GM20431 (cell line): ENCODE data around the gene SPTBN5.

ENCODE experiments used
- in situ Hi-C: fragments of 300-500 bp; cut with MseI, MboI; formaldehyde crosslinking; loops from one replicate; pipeline ENCODE4 v1.15.0; 2020; ENCODE audit warnings: low sequenced_read_pairs; ENCODE audit not compliant: unreplicated experiment

SPTBN5 gene

DNA sequence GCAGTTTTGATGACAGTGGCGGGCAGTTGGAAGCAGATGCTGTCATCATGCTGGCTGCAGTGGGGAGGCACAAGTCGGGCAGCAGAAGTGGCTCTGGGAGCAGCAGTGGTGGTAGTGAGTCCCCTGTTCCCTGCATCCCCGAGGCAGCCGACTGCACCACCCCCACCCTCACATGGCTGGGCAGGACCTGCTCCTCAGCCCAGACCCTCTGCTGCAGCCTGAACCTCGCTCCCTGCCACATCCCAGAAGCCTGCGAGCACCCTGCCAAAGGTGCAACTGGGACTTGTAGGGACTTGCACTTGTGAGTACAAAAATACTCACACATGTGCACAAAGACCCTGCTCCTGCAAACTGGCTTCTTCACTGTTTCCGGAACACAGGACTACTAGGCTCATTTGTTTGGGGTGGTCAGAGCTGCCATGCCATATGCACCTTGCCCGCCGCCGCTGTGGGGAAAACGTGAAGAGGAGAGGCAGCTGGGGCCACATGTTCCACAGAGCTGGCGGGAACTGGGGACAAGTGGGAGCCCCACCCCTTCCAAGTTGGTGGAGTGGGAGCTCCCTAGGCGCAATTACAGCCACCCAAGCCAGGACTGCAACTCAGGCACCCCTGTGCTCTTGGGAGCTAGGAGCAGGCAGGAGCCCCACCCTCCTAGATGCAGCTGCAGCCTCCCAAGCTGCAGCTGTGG lies 63.8 kb downstream of the SPTBN5 start:
- in situ Hi-C loops: no loop called here

- in situ Hi-C loops: no loop called here
Observed at GRCh38 chr15:41828807-41829141, 65.1 kb downstream of the SPTBN5 start.

GRCh38 chr15:41827880-41828806 lies 65.7 kb downstream of the SPTBN5 start, which contains the start of gene JMJD7:
Gene JMJD7 (plus strand): TSS chr15:41828092. CDS start chr15:41828125, 33 bp downstream.
- in situ Hi-C loops: no loop called here

GRCh38 chr15:41827290-41827879 lies 66.5 kb downstream of the SPTBN5 start:
- in situ Hi-C loops: no loop called here

DNA sequence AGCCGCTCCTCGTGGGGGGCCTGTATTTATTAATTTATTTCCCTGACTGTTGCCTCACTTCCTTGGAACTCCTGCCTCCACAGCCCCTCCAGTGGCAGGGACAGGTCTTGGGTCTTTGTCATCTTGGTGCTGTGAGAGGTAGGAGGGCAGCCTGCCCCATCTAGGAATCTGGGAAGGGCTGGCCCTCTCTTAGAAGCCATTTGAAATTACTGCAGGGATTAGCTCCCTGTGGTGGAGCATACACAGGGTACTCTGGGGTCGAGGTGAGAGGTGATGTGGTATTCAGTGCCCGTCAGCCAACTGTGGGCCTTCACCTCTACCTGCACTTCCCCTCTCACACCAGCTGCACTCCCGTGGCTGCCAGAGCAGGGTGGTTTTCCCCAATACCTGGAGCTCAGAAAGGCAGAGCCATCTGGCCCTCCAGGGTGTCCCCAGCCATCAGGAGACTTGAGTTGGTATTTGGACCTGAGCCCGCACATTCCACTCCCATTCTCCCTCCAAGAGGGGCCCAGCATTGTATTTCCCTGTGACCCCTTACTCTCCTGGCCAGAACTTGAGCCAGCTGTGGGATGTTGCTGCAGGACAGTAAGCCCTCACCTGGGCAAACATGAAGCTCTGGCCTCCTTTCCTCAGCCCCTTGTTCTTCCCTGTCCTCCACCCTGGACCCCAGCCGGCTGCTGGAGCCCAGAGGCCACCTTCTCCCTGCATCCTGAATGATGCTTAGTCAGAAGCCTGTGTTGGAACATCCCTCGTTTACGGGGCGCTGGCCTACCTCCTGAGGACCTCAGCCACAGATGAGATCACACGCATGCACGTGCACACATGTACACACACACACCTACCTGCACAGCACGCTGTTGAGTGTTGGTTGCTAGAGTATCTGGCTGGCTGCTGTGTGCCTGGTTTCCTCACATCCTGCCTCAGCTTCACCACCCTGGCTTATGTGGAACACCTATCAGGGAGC lies 68.0 kb downstream of the SPTBN5 start:
- in situ Hi-C loops: no loop called here

DNA sequence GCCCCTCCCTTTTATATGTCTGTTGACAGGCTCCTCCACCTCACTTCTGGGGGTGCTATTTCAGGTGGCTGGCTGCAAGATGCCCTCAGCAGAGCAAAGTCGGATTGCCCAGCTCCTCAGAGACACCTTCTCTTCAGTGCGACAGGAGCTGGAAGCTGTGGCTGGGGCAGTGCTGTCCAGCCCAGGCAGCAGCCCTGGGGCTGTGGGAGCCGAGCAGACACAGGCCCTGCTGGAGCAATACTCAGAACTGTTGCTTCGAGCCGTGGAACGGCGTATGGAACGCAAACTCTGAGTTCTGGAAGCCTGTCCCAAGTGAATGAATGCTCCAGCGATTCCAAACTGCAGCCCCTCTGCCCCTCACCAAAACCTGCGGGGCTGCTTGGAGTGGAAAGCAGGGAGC lies 68.7 kb downstream of the SPTBN5 start:
- in situ Hi-C loops: no loop called here

- in situ Hi-C loops: no loop called here
Observed at GRCh38 chr15:41824062-41824745, 69.6 kb downstream of the SPTBN5 start.

GRCh38 chr15:41823502-41823901 lies 70.4 kb downstream of the SPTBN5 start:
- in situ Hi-C loops: no loop called here

DNA sequence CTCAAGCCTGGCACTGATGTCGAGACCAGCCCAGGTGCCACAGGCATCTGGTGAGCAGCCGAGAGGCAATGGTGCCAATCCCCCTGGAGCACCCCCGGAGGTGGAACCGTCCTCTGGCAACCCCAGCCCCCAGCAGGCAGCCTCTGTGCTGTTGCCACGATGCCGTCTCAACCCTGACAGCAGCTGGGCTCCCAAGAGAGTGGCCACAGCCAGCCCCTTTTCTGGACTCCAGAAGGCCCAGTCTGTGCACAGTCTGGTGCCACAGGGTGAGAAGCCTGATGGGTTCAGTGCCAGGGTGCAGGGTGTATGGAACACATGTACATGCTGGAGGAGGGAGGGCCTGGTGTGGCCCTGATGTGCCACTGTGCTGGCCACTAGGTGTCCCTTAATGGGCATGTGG lies 70.9 kb downstream of the SPTBN5 start:
- in situ Hi-C loops: no loop called here

DNA sequence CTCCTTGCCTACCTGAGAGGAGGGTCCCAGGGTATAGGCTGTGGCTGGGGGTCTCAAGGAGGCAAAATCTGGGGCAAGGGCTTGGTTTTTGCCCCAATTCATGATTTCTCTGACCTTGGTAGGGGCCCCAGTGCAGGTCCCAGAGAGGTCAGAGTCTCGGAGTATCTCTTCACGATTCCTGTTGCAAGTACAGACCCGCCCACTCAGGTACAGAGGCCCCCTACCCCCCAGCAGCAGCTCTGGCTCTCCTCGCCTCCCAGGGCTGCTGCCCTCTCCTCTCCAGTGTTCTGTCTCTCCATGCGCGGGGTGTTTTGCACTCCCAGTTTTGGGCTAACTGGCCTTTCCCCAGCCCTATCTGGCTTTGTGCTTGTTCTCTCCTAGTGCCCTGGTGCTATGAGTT lies 71.4 kb downstream of the SPTBN5 start:
- in situ Hi-C loops: no loop called here

DNA sequence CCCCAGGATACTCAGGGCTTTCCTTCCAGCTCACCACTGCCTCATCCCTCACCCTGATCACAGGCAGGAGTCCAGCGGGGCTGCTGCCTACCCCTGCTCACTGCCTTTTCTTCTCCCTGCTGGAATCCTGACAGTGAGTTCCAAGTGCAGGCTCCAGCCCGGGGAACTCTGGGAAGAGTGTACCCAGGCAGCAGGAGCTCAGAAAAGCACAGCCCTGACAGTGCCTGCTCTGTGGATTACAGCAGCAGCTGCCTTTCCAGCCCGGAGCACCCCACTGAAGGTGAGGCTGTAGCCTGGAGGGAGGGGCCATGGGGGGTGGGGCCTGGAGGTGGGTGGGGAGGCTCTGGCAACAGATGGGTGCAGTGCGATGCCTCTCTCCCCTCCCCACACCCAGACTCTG lies 72.0 kb downstream of the SPTBN5 start:
- in situ Hi-C loops: no loop called here

DNA sequence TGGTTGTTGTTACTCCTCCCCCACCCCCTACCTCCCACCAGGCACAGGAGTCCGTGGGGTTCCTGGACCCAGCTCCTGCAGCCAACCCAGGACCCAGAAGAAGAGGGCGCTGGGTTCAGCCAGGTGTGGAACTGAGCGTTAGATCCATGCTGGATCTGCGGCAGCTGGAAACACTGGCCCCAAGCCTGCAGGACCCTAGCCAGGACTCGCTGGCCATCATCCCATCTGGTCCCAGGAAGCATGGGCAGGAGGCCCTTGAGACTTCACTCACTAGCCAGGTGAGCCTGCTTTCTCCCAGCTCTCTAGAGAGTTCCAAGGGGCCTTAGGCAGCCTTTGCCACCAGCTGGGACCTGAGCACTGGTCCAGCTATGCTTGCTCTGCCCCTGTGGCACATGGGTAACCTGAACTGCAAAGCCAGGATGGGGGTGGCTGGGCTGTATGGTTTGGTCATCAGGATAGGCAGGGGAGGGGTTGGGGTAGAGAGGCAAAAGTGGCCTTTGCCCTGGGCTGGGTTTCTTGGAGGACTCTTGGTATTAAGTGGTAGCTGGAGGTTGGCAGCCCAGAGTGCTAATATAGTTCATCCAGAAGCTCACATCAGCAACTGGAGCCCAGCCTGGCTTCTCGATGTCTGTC lies 72.9 kb downstream of the SPTBN5 start:
- in situ Hi-C loops: no loop called here

- in situ Hi-C loops: no loop called here
Observed at GRCh38 chr15:41819455-41820050, 74.3 kb downstream of the SPTBN5 start.

GRCh38 chr15:41817781-41818180 lies 76.1 kb downstream of the SPTBN5 start:
- in situ Hi-C loops: no loop called here

DNA sequence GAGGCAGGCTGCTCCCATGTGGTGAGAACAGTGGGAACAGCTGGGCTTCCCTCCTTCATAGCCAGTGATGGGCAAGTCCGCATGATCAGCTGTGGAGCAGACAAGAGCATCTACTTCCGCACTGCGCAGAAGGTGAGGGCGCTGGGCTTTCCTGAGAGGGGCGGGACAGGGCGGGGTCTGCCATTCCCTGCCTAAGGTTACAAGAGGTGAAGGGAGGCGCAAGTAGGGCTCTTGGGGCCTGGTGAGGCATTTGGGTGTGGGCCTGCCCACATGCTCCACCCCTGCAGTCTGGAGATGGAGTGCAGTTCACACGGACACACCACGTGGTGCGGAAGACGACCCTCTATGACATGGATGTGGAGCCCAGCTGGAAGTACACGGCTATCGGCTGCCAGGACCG lies 76.5 kb downstream of the SPTBN5 start:
- in situ Hi-C loops: no loop called here

DNA sequence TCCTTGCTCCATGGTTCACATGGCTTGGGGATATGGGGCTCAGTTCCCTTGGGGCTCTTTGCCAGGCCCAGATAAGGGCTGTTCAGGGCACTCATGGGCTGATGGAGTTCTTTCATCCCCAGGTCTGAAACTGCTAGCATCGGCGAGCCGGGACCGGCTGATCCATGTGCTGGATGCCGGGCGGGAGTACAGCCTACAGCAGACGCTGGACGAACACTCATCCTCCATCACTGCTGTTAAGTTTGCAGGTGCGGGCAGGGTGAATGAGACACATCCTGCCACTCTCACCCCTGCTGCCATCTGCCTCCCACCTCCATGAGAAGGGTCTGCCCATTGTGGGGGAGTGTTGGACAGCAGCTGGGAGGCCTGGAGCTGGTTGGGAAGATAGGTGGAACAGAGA lies 77.1 kb downstream of the SPTBN5 start:
- in situ Hi-C loops: no loop called here

DNA sequence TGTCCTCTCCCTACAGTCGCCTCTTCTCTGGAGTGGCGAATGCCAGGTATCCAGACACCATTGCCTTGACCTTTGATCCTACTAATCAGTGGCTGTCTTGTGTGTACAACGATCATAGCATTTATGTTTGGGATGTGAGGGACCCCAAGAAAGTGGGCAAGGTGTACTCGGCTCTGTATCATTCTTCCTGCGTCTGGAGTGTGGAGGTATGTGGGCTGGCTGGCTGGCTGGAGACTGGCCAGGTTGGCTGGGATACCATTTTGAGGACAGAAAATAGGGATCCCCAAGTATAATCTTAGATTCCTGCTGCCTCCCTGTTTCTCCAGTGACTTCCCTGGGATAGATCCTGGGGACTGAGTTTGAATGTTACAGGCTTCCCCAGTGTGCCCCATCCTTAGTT lies 79.3 kb downstream of the SPTBN5 start:
- in situ Hi-C loops: no loop called here

DNA sequence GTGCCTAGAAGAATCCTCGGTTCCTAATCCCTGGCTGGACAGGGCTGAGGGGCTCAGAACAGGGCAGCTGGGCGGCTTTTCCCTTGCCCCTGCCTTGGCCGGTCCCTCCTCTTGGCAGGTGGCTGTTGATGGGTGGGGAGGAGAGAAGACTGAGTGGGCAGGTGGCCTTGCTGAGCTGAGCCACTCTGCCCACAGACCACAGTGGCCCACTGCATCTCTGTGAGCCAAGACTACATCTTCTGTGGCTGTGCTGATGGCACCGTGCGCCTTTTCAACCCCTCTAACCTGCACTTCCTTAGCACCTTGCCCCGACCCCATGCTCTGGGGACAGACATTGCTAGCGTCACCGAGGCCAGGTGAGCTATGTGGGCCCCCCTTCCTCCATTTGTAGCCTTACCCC lies 80.4 kb downstream of the SPTBN5 start:
- in situ Hi-C loops: no loop called here
